Neuron (in vitro differentiated cells): ENCODE measurements around the gene LYRM1.

ENCODE experiments used
- H2AFZ ChIP-seq: one replicate; pipeline ENCODE4 v1.6.1; 2013; ENCODE audit warnings: low read depth, mild to moderate bottlenecking, inconsistent platforms, low read length, moderate library complexity
- H3K27me3 ChIP-seq: one replicate; pipeline ENCODE4 v1.6.1; 2013; ENCODE audit warnings: low read length; ENCODE audit not compliant: insufficient read depth
- H3K36me3 ChIP-seq: one replicate; pipeline ENCODE4 v1.6.1; 2013; ENCODE audit warnings: low read length; ENCODE audit not compliant: insufficient read depth
- H3K4me1 ChIP-seq: one replicate; pipeline ENCODE4 v1.6.1; 2013; ENCODE audit warnings: low read length; ENCODE audit not compliant: insufficient read depth
- H3K4me3 ChIP-seq: 2 replicates; pipeline ENCODE4 v1.5.1; 2013; ENCODE audit warnings: mild to moderate bottlenecking, low read length, moderate library complexity
- H3K9me3 ChIP-seq: one replicate; pipeline ENCODE4 v1.6.1; 2013; ENCODE audit warnings: low read length

Gene LYRM1

DNA sequence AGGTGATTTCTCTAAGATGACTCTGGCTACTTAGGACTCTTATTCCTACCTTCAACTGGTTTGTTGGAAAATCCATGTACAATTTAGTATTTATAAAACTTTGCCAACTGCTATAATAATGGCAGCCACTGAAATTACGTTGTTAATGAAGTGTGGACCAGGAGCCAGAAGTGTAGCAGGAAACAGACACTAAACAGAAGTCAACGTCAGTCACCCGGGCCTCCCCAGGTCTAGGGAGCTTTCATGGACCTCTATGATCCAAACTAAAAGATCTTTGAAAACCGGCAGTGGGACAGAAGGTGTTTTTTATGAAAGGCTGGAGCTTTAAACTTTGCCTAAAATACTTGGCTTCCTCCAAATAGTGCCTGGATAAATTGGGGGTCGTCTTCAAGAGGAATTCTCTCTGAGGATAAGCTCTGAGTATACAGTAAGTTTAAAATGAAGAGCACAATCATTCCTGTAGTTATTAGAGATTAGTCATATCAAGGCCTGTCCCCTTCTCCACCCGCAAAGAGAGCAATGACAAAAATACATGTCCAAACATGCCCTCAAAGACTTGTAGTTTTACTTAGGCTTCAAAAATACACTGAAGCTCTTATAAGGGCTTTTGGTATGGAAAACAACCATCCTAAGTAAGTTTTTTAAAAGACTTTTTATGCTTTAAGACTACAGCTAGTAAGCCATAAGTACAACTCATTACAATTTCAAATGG, 35.0 kb upstream of the LYRM1 start:
- Histone ChIP-seq H3K27me3 (no peaks in the 10 kb centered on the region), H3K9me3 (no peaks in the 10 kb centered on the region), H3K4me3 (no peak overlapping the region), H2AFZ (no peak overlapping the region), H3K4me1 (peaks cover 7% of the 10 kb centered on the region), H3K36me3 (peaks cover 9% of the 10 kb centered on the region)

DNA sequence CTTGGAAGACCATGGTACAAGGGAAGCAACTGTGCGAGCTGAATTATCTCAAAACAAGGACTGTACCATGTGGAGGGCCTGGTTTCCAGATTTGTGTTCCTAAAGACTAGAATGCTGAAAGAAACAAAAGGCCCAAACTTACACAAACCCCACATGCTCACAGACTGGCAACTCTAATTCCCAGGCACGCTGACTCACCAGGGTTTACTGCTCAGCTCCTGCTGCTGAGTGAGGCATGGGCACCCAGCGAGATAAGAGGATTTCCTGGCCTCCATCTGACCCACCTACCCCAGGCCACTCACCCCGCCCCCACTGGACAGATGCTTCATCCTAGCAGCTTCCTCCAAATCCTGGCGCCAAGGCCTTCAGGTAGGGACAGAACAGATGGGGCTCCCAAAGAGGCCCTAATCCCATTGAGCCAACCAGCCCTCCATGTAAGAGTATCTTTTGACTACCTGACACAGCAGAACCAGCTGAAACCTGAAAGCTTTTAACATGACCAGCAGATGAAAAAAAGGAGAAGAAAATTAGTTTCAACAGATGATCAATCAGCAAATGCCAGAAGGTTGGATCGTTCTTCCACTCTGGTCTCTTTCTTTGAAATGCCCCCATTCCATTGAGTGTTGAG, 34.3 kb upstream of the LYRM1 start:
- Histone ChIP-seq H3K36me3 (peaks cover 9% of the 10 kb centered on the region), H3K4me3 (no peak overlapping the region), H2AFZ (no peak overlapping the region), H3K27me3 (no peaks in the 10 kb centered on the region), H3K4me1 (peaks cover 7% of the 10 kb centered on the region), H3K9me3 (no peaks in the 10 kb centered on the region)

GRCh38 chr16:20866801-20867200, 33.8 kb upstream of the LYRM1 start:
- Histone ChIP-seq H2AFZ (no peak overlapping the region), H3K4me3 (no peak overlapping the region), H3K36me3 (peaks cover 8% of the 10 kb centered on the region), H3K9me3 (no peaks in the 10 kb centered on the region), H3K27me3 (no peaks in the 10 kb centered on the region), H3K4me1 (peaks cover 7% of the 10 kb centered on the region)

- no peaks in the 10 kb centered on the region for H3K9me3 ChIP-seq
- H3K27me3 ChIP-seq = no peaks in the 10 kb centered on the region
- peaks cover 7% of the 10 kb centered on the region for H3K4me1 ChIP-seq
- H3K4me3 ChIP-seq = no peak overlapping the region
- no peak overlapping the region for H2AFZ ChIP-seq
- H3K36me3 ChIP-seq = peaks cover under 1% of the 10 kb centered on the region
These were observed 33.0 kb upstream of the LYRM1 start for GRCh38 chr16:20867585-20867984.

GRCh38 chr16:20868890-20869289, 31.7 kb upstream of the LYRM1 start:
- Histone ChIP-seq H3K4me1 (peaks cover 7% of the 10 kb centered on the region), H3K9me3 (no peaks in the 10 kb centered on the region), H3K4me3 (no peak overlapping the region), H3K27me3 (no peaks in the 10 kb centered on the region), H2AFZ (no peak overlapping the region), H3K36me3 (no peaks in the 10 kb centered on the region)

- Histone ChIP-seq H3K9me3 (no peaks in the 10 kb centered on the region), H3K4me3 (no peak overlapping the region), H3K36me3 (no peaks in the 10 kb centered on the region), H3K4me1 (peaks cover 10% of the 10 kb centered on the region), H2AFZ (no peak overlapping the region), H3K27me3 (no peaks in the 10 kb centered on the region)
These were observed 30.3 kb upstream of the LYRM1 start for GRCh38 chr16:20870122-20870820.

DNA sequence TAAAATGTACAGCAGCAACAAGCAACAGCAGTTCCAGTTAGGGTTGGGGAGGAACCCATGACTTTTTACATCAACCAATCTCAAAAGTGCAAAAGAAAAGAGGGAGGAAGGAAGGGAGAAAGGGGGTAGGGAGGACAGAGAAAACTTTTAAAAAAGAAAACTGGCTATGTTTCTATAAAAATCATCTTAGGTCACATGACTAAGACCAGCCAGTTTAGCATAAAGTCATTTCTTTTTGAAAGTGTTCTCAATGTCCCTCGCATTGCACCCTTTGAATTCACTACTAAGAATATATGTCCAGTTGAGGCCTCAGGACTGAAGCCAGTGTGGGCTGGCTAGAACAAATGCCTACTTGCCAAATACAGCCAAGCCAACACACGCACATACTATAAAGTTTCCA, 29.3 kb upstream of the LYRM1 start:
- Histone ChIP-seq H3K4me1 (peaks cover 4% of the 10 kb centered on the region), H3K36me3 (no peaks in the 10 kb centered on the region), H3K9me3 (no peaks in the 10 kb centered on the region), H3K4me3 (no peak overlapping the region), H3K27me3 (no peaks in the 10 kb centered on the region), H2AFZ (no peak overlapping the region)

GRCh38 chr16:20871941-20872815, 28.4 kb upstream of the LYRM1 start:
- Histone ChIP-seq H3K4me1 (peaks cover 2% of the 10 kb centered on the region), H3K36me3 (no peaks in the 10 kb centered on the region), H2AFZ (no peak overlapping the region), H3K27me3 (no peaks in the 10 kb centered on the region), H3K4me3 (no peak overlapping the region), H3K9me3 (no peaks in the 10 kb centered on the region)

DNA sequence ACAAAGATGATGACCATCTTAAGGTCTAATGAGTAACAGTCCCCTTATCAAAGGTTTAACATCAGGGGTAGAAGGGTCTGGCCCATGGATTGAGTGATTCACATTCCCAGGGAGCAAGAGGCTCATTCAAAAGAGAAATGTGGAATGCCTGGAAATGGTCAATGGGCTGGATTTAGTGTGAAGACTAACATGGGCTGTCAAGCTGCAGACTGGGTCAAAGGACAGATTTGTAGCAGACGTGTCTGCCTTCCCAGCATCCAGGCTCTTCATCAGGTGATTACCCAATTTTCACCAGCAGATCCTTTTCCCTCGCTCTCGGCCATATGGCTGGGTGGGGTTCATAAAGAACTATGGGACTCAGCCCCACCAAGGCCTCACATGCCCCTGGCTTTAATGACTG, 27.2 kb upstream of the LYRM1 start:
- H3K9me3 ChIP-seq = no peaks in the 10 kb centered on the region
- H3K36me3 ChIP-seq = no peaks in the 10 kb centered on the region
- peaks cover 3% of the 10 kb centered on the region for H3K4me1 ChIP-seq
- no peak overlapping the region for H2AFZ ChIP-seq
- H3K27me3 ChIP-seq = no peaks in the 10 kb centered on the region
- no peak overlapping the region for H3K4me3 ChIP-seq

- no peaks in the 10 kb centered on the region for H3K9me3 ChIP-seq
- H2AFZ ChIP-seq = no peak overlapping the region
- H3K27me3 ChIP-seq = no peaks in the 10 kb centered on the region
- H3K4me1 ChIP-seq = peaks cover 11% of the 10 kb centered on the region
- no peaks in the 10 kb centered on the region for H3K36me3 ChIP-seq
- no peak overlapping the region for H3K4me3 ChIP-seq
These were observed 26.4 kb upstream of the LYRM1 start for GRCh38 chr16:20874088-20874581.

DNA sequence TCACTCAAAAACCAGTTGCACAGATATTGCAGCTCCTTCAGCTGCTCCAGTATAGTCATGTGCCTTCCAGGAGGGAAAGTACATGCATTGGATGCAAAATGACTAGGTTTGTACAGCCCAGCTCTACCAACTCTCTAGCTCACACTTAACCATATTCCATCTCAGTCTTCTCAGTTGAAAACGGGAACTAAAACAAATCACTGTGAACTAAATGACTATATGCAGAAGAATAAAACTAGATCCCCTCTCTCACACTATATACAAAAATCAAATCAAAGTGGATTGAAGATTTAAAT, 25.3 kb upstream of the LYRM1 start:
- H3K4me3 ChIP-seq = no peak overlapping the region
- H3K4me1 ChIP-seq = peaks cover 18% of the 10 kb centered on the region
- no peaks in the 10 kb centered on the region for H3K36me3 ChIP-seq
- H3K9me3 ChIP-seq = no peaks in the 10 kb centered on the region
- H3K27me3 ChIP-seq = no peaks in the 10 kb centered on the region
- no peak overlapping the region for H2AFZ ChIP-seq

GRCh38 chr16:20878682-20879147, 21.9 kb upstream of the LYRM1 start:
- Histone ChIP-seq H2AFZ (no peak overlapping the region), H3K4me1 (peaks cover 18% of the 10 kb centered on the region), H3K36me3 (no peaks in the 10 kb centered on the region), H3K4me3 (no peak overlapping the region), H3K9me3 (no peaks in the 10 kb centered on the region), H3K27me3 (no peaks in the 10 kb centered on the region)
